ENCODE data around the gene CKAP4. TPM values are rescaled to one million over a fixed set of nuclear protein-coding genes. Genes with fewer than 3 reads are reported as not detected.
A peak's percentile ranks its signal among the peaks of the same experiment; 100 is the strongest.

The CKAP4 gene
- total and polyA plus RNA-seq, 2 experiments from 2014 or later = 151 to 258 TPM

- Histone ChIP-seq H3K4me2 (no peak overlapping the region), H3K79me2 (no peaks in the 10 kb centered on the region), H3K4me1 (ENCODE audit: insufficient read depth) (peaks cover 16% of the 10 kb centered on the region), H4K20me1 (ENCODE audit: insufficient read depth, poor library complexity, severe bottlenecking) (no peaks in the 10 kb centered on the region), H3K9me3 (ENCODE audit: low read depth) (no peaks in the 10 kb centered on the region), H2AFZ (no peak overlapping the region), H3K9me2 (replicated peaks; ENCODE audit: insufficient read depth) (no peaks in the 10 kb centered on the region), H3K27me3 (no peaks in the 10 kb centered on the region), H3K36me3 (replicated peaks; ENCODE audit: insufficient read depth, low read depth) (no peaks in the 10 kb centered on the region), H3K27ac (no peak overlapping the region), H3K4me3 (no peak overlapping the region)
- 93% methylated on average over 5 of the region's 5 CpGs for WGBS (ENCODE audit: low lambda C conversion rate, missing lambda C conversion rate)
- TF ChIP-seq, protein P1, sequence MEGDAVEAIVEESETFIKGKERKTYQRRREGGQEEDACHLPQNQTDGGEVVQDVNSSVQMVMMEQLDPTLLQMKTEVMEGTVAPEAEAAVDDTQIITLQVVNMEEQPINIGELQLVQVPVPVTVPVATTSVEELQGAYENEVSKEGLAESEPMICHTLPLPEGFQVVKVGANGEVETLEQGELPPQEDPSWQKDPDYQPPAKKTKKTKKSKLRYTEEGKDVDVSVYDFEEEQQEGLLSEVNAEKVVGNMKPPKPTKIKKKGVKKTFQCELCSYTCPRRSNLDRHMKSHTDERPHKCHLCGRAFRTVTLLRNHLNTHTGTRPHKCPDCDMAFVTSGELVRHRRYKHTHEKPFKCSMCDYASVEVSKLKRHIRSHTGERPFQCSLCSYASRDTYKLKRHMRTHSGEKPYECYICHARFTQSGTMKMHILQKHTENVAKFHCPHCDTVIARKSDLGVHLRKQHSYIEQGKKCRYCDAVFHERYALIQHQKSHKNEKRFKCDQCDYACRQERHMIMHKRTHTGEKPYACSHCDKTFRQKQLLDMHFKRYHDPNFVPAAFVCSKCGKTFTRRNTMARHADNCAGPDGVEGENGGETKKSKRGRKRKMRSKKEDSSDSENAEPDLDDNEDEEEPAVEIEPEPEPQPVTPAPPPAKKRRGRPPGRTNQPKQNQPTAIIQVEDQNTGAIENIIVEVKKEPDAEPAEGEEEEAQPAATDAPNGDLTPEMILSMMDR (IDR thresholded peaks at IDR 0.05; ENCODE audit: poor library complexity) = no peak
- TF ChIP-seq EZH2phosphoT487 (IDR thresholded peaks at IDR 0.05; ENCODE audit: low read depth, severe bottlenecking, unreplicated experiment) (no peak), EZH2 (IDR thresholded peaks at IDR 0.05; ENCODE audit: borderline replicate concordance) (no peak)
- no peak for DNase-seq (ENCODE audit: low spot score)
These were observed 44.5 kb upstream of the CKAP4 start for GRCh38 chr12:106292339-106292738.

GRCh38 chr12:106291342-106291741 is 43.5 kb upstream of the CKAP4 start:
- 58% methylated on average over 5 of the region's 5 CpGs for WGBS (ENCODE audit: low lambda C conversion rate, missing lambda C conversion rate)
- Histone ChIP-seq H2AFZ (no peak overlapping the region), H3K4me2 (no peak overlapping the region), H3K27me3 (no peaks in the 10 kb centered on the region), H3K9me3 (ENCODE audit: low read depth) (no peaks in the 10 kb centered on the region), H3K9me2 (replicated peaks; ENCODE audit: insufficient read depth) (no peaks in the 10 kb centered on the region), H3K4me1 (ENCODE audit: insufficient read depth) (peaks cover 16% of the 10 kb centered on the region), H4K20me1 (ENCODE audit: insufficient read depth, poor library complexity, severe bottlenecking) (no peaks in the 10 kb centered on the region), H3K36me3 (replicated peaks; ENCODE audit: insufficient read depth, low read depth) (no peaks in the 10 kb centered on the region), H3K4me3 (no peak overlapping the region), H3K27ac (peak overlapping the region; percentile 78), H3K79me2 (no peaks in the 10 kb centered on the region)
- no peak for DNase-seq (ENCODE audit: low spot score)
- TF ChIP-seq, protein P1 (IDR thresholded peaks at IDR 0.05; ENCODE audit: poor library complexity) = no peak
- TF ChIP-seq EZH2phosphoT487 (IDR thresholded peaks at IDR 0.05; ENCODE audit: low read depth, severe bottlenecking, unreplicated experiment) (no peak), EZH2 (IDR thresholded peaks at IDR 0.05; ENCODE audit: borderline replicate concordance) (no peak)

DNA sequence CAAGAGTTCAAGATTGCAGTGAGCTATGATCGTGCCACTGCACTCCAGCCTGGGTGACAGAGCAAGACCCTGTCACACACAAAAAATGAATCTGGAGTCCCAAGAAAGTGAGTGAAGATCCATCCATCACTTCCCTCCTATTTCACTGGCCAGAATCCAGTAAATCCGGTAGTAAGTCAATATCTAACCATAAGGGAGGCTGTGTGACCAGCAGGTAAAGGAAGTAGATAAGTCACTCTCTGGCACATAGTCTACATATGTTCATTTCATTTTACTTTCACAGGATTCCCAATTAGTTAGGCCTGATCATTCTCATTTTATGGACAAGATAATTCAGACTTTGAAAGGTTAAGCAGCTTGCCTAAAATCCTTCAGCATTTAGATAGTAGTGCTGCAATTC is 42.8 kb upstream of the CKAP4 start:
- H3K4me1 ChIP-seq (ENCODE audit: insufficient read depth) = peaks cover 16% of the 10 kb centered on the region
- H3K9me2 ChIP-seq (replicated peaks; ENCODE audit: insufficient read depth) = no peaks in the 10 kb centered on the region
- TF ChIP-seq EZH2 (IDR thresholded peaks at IDR 0.05; ENCODE audit: borderline replicate concordance) (no peak), EZH2phosphoT487 (IDR thresholded peaks at IDR 0.05; ENCODE audit: low read depth, severe bottlenecking, unreplicated experiment) (no peak)
- TF ChIP-seq, protein P1 (IDR thresholded peaks at IDR 0.05; ENCODE audit: poor library complexity) = no peak
- no peak overlapping the region for H3K4me2 ChIP-seq
- whole genome bisulfite sequencing (ENCODE audit: low lambda C conversion rate, missing lambda C conversion rate) = 97% methylated on average over 2 of the region's 2 CpGs
- H3K27ac ChIP-seq = peak overlapping the region; percentile 78
- no peaks in the 10 kb centered on the region for H3K27me3 ChIP-seq
- H3K9me3 ChIP-seq (ENCODE audit: low read depth) = no peaks in the 10 kb centered on the region
- H3K36me3 ChIP-seq (replicated peaks; ENCODE audit: insufficient read depth, low read depth) = no peaks in the 10 kb centered on the region
- H3K4me3 ChIP-seq = no peak overlapping the region
- no peak for DNase-seq (ENCODE audit: low spot score)
- H2AFZ ChIP-seq = no peak overlapping the region
- H4K20me1 ChIP-seq (ENCODE audit: insufficient read depth, poor library complexity, severe bottlenecking) = no peaks in the 10 kb centered on the region
- H3K79me2 ChIP-seq = no peaks in the 10 kb centered on the region

Measured in hepatocyte (in vitro differentiated cells).